Keratinocyte (primary cell): ENCODE measurements around the gene LYZL4. TPM values are rescaled to one million over a fixed set of nuclear protein-coding genes. Genes with fewer than 3 reads are reported as not detected.

Source experiments
- DNase-seq: peaks from one replicate; pipeline ENCODE4 v3.0.0-alpha.2; 2011; ENCODE audit warnings: low read depth, missing footprints, low spot score
- FAIRE-seq: peaks from 2 replicates; lab custom pipeline; 2011; peaks lifted over from hg19 to GRCh38; lab: Jason Lieb, UNC
- H2AFZ ChIP-seq: 2 replicates; pipeline ENCODE4 v1.6.0; 2012; ENCODE audit warnings: low read length, control low read depth, inconsistent platforms; ENCODE audit not compliant: control insufficient read depth
- H3K27ac ChIP-seq: 2 replicates; pipeline ENCODE4 v1.5.1; 2011; ENCODE audit warnings: low read length; ENCODE audit not compliant: control insufficient read depth, insufficient read depth
- H3K27me3 ChIP-seq: 3 replicates; pipeline ENCODE4 v1.6.0; 2011; ENCODE audit warnings: low read length; ENCODE audit not compliant: control insufficient read depth, insufficient read depth; ENCODE audit errors: extremely low read depth
- H3K36me3 ChIP-seq, 2 experiments: 2 replicates in 1 of 2; 3 replicates in 1 of 2; pipeline ENCODE4 v1.5.1; 2011; ENCODE audit warnings: low read length in 2 of 2, mild to moderate bottlenecking in 1 of 2; ENCODE audit not compliant: control insufficient read depth in 2 of 2, insufficient read depth in 2 of 2; ENCODE audit errors: extremely low read depth in 1 of 2
- H3K4me1 ChIP-seq: 3 replicates; pipeline ENCODE4 v1.5.1; 2011; ENCODE audit warnings: low read length; ENCODE audit not compliant: control insufficient read depth, insufficient read depth; ENCODE audit errors: extremely low read depth
- H3K4me2 ChIP-seq: 3 replicates; pipeline ENCODE4 v1.6.0; 2011; ENCODE audit warnings: low read depth, low read length; ENCODE audit not compliant: control insufficient read depth, insufficient read depth; ENCODE audit errors: extremely low read depth
- H3K4me3 ChIP-seq, 3 experiments: fragments of 200-600 bp in 1 of 3; sonication (generic) in 1 of 3; 2 replicates in 2 of 3; 3 replicates in 1 of 3; pipeline ENCODE4 v1.5.1; 2011 to 2016; ENCODE audit warnings: low read length in 3 of 3, mild to moderate bottlenecking in 3 of 3, control low read depth in 2 of 3, inconsistent platforms in 1 of 3, low read depth in 1 of 3, mixed read lengths in 1 of 3, mixed run types in 1 of 3, moderate library complexity in 1 of 3; ENCODE audit not compliant: control insufficient read depth in 2 of 3, insufficient read depth in 2 of 3; ENCODE audit errors: extremely low read depth in 1 of 3
- H3K79me2 ChIP-seq: 2 replicates; pipeline ENCODE4 v1.6.0; 2012; ENCODE audit warnings: low read length; ENCODE audit not compliant: control insufficient read depth, insufficient read depth
- H3K9ac ChIP-seq: 3 replicates; pipeline ENCODE4 v1.6.0; 2011; ENCODE audit warnings: low read length; ENCODE audit not compliant: control insufficient read depth, insufficient read depth; ENCODE audit errors: extremely low read depth
- H3K9me1 ChIP-seq: 3 replicates; pipeline ENCODE4 v1.6.0; 2011; ENCODE audit warnings: low read length; ENCODE audit not compliant: control insufficient read depth, insufficient read depth; ENCODE audit errors: extremely low read depth
- H3K9me3 ChIP-seq: 2 replicates; pipeline ENCODE4 v1.5.1; 2012; ENCODE audit warnings: low read depth, low read length; ENCODE audit not compliant: control insufficient read depth
- H4K20me1 ChIP-seq: 3 replicates; pipeline ENCODE4 v1.6.0; 2011; ENCODE audit warnings: low read length; ENCODE audit not compliant: control insufficient read depth, insufficient read depth; ENCODE audit errors: extremely low read depth
- CTCF ChIP-seq, 3 experiments: IDR thresholded peaks in 1 of 3; conservative IDR thresholded peaks in 1 of 3; optimal IDR thresholded peaks in 1 of 3; 2 replicates in 2 of 3; 3 replicates in 1 of 3; pipeline versions ENCODE3 to v1.5.1; 2011; ENCODE audit warnings: low read length in 3 of 3, mild to moderate bottlenecking in 3 of 3, moderate library complexity in 2 of 3, control low read depth in 1 of 3, inconsistent platforms in 1 of 3; ENCODE audit not compliant: insufficient read depth in 2 of 3; ENCODE audit errors: extremely low read depth in 1 of 3
- EZH2 ChIP-seq: IDR thresholded peaks from one replicate; pipeline ENCODE4 v1.6.1; 2012; ENCODE audit warnings: inconsistent platforms, mild to moderate bottlenecking, low read length, moderate library complexity
- dilution Hi-C: fragments of 300-500 bp; cut with MboI; formaldehyde crosslinking; loops from one replicate; pipeline ENCODE4 v1.7.0; 2020; ENCODE audit warnings: low sequenced_read_pairs; ENCODE audit not compliant: extremely low pct_ligation_motif_present
- polyA plus RNA-seq, 5 experiments: library from polyadenylated mRNA; depleted of rRNA in 3 of 5; stranded (reverse) in 3 of 5; stranded (forward) in 1 of 5; unstranded in 1 of 5; fragments of >200 nt; gene quantifications; 1 replicate in 1 of 5; 2 replicates in 3 of 5; 3 replicates in 1 of 5; pipeline versions ENCODE4 v1.2.1 to v1.2.3, GENCODE V29; 2011 to 2012; ENCODE audit warnings: missing spikeins in 2 of 5, low read depth in 1 of 5, low replicate concordance in 1 of 5

Gene LYZL4
- polyA plus RNA-seq, 1 donor (not counting 4 experiments of a cell fraction or from before 2014, with no cell fraction given) = not detected

GRCh38 chr3:42366550-42366949 lies 43.9 kb downstream of the LYZL4 start:
- Histone ChIP-seq H4K20me1 (no peaks in the 10 kb centered on the region), H3K27ac (no peak overlapping the region), H3K27me3 (peaks cover 10% of the 10 kb centered on the region), H3K4me1 (no peaks in the 10 kb centered on the region), H3K9me1 (no peaks in the 10 kb centered on the region), H3K36me3 (no peaks in the 10 kb centered on the region), H3K79me2 (no peaks in the 10 kb centered on the region), H3K9ac (no peak overlapping the region), H3K4me2 (no peak overlapping the region), H2AFZ (no peak overlapping the region), H3K9me3 (no peaks in the 10 kb centered on the region), H3K4me3 (no peak overlapping the region)
- DNase-seq = no peak
- no peak for FAIRE-seq
- dilution Hi-C loops = loop anchor here (25.0 kb wide), 1 partner anchor 104 kb away; the partner anchor contains the start of gene CCK
- TF ChIP-seq EZH2 (no peak), CTCF (optimal IDR thresholded peaks at IDR 0.05 in 1 of 3, IDR thresholded peaks at IDR 0.05 in 1 of 3, conservative IDR thresholded peaks at IDR 0.05 in 1 of 3; ENCODE audit: extremely low read depth in 1 of 3, insufficient read depth in 2 of 3, low read length in 3 of 3) (no peak)

- Histone ChIP-seq H3K9ac (no peak overlapping the region), H3K36me3 (no peaks in the 10 kb centered on the region), H3K79me2 (no peaks in the 10 kb centered on the region), H3K9me1 (no peaks in the 10 kb centered on the region), H4K20me1 (no peaks in the 10 kb centered on the region), H3K4me2 (no peak overlapping the region), H3K4me3 (no peak overlapping the region), H3K9me3 (no peaks in the 10 kb centered on the region), H3K27me3 (peaks cover 12% of the 10 kb centered on the region), H3K27ac (no peak overlapping the region), H2AFZ (no peak overlapping the region), H3K4me1 (no peaks in the 10 kb centered on the region)
- TF ChIP-seq EZH2 (no peak), CTCF (optimal IDR thresholded peaks at IDR 0.05 in 1 of 3, IDR thresholded peaks at IDR 0.05 in 1 of 3, conservative IDR thresholded peaks at IDR 0.05 in 1 of 3; ENCODE audit: extremely low read depth in 1 of 3, insufficient read depth in 2 of 3, low read length in 3 of 3) (no peak)
- dilution Hi-C loops = loop anchor here (25.0 kb wide), 1 partner anchor 95 kb away; the partner anchor contains the start of gene CCK
- no peak for FAIRE-seq
- DNase-seq = no peak
Measured at GRCh38 chr3:42357335-42357734, 53.1 kb downstream of the LYZL4 start.
